ENCODE data around the gene INAFM1. TPM values are rescaled to one million over a fixed set of nuclear protein-coding genes. Genes with fewer than 3 reads are reported as not detected.

Gene INAFM1
- total RNA-seq, result 10 to 100 TPM; 18.7 to 19.9 TPM

DNA sequence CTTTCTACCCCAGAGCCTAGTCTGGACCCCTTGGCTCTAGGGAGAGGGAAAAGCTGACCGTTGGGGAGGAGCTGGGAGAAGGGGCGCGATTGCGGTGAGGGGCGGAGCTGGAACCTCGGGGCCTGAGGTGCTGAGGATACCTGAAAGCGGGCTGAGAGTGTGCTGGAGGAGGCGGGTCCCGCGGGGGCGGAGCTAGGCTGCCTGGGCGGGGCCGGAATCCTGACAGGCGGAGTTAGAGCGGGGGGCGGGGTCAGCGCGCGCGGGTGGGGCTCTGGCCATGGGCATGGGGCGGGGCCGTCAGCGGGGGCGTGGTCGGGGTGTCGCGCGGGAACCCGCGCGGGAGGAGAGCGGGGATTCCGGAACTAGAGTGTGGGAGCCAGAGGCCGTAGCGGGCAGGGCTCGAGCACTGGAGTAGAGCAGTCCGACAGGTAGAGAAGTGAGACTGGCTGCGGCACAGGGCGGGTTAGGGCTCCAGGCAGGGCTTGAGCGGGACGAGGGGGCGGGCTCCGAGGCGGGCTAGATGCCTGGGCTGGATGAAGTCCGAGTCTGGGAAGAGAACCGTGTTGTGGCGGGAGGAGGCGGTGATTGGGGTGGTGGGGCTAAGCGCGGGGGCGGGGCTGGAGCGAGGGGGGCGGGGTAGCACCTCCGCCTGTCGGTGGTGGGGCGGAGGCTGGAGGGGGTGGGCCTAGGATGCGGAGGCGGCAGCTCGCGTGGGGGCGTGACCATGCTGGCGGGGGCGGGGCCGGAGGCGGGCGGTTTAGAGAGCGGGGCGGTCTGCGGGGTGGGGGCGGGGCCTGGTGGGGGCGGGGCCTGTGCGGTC is at the start of gene INAFM1:
Gene INAFM1 (plus strand): TSS at position 815 of the 820 bp plus-strand sequence. CDS start 35 bp downstream, outside the sequence.
- peak; percentile 100 for DNase-seq
- no peaks in the 10 kb centered on the region for H3K9me3 Mint-ChIP-seq
- no peaks in the 10 kb centered on the region for H3K27me3 Mint-ChIP-seq (ENCODE audit: low read depth)
- H3K4me3 Mint-ChIP-seq, result peak within 1 kb of the TSS; percentile 96
- peak within 1 kb of the TSS; percentile 97 for H3K27ac Mint-ChIP-seq
- intact Hi-C loops (cut with micrococcal nuclease), result loop anchor here (1.0 kb wide), 4 partner anchors 17 to 88 kb away; partner anchors contain the start of gene DHX34
- H3K4me1 Mint-ChIP-seq (ENCODE audit: low read depth), result peaks cover 22% of the 10 kb centered on the region
- CTCF ChIA-PET, result interaction anchor here (0.7 to 3.6 kb wide), 7 partner anchors 11 to 242 kb away, joined by 3 to 16 read pairs (median 5); partner anchors contain the start of gene DHX34
- H3K36me3 Mint-ChIP-seq (ENCODE audit: low read depth), result peaks cover 17% of the 10 kb centered on the region

DNA sequence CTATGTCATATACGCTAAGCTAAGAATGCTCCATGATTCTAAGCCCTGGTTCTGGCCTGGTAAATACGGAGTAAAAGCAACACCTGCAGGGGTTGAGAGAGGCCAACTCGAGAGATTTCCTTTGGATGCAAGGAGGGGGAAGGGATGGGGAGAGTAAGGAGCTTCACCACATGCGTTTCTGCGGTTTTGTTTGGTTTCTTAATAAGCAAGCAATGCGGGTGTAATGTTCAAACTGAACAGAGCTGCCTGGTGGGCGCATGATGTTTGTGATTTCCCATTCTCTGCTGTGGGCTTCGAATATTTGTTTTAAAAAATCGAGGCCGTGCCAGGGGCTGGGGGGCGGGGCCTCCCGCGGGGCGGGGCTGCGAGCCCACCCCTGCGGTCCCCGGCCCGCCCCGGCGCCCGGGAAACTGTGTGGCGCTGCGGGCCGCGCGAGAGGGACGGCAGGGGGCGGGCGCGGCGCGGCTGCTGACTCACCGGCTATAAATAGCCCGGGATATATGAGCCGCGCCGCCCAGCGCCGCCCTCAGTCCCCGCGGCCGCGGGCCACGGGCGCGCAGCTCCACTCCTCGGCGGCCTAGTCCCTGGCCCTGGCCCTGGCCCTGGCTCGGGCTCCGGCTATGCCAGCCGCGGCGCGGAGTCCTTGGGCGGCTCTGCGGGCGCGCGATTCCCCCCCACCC is 48.8 kb upstream of the INAFM1 start:
- intact Hi-C loops (cut with micrococcal nuclease), result loop anchor here (1.0 to 10.0 kb wide), 8 partner anchors 16 to 511 kb away; partner anchors contain the start of genes CCDC9, PRKD2, SAE1 and ZC3H4
- CTCF ChIA-PET, result interaction anchor here (0.6 to 4.9 kb wide), 12 partner anchors 11 to 76 kb away, joined by 3 to 49 read pairs (median 4); no protein-coding TSS in a partner anchor
- Mint-ChIP-seq H3K4me3 (peak overlapping the region; percentile 83), H3K4me1 (ENCODE audit: low read depth) (peaks cover 10% of the 10 kb centered on the region), H3K27ac (peak overlapping the region; percentile 67), H3K27me3 (ENCODE audit: low read depth) (no peaks in the 10 kb centered on the region), H3K9me3 (no peaks in the 10 kb centered on the region), H3K36me3 (ENCODE audit: low read depth) (peaks cover 14% of the 10 kb centered on the region)
- DNase-seq, result peak; percentile 83

DNA sequence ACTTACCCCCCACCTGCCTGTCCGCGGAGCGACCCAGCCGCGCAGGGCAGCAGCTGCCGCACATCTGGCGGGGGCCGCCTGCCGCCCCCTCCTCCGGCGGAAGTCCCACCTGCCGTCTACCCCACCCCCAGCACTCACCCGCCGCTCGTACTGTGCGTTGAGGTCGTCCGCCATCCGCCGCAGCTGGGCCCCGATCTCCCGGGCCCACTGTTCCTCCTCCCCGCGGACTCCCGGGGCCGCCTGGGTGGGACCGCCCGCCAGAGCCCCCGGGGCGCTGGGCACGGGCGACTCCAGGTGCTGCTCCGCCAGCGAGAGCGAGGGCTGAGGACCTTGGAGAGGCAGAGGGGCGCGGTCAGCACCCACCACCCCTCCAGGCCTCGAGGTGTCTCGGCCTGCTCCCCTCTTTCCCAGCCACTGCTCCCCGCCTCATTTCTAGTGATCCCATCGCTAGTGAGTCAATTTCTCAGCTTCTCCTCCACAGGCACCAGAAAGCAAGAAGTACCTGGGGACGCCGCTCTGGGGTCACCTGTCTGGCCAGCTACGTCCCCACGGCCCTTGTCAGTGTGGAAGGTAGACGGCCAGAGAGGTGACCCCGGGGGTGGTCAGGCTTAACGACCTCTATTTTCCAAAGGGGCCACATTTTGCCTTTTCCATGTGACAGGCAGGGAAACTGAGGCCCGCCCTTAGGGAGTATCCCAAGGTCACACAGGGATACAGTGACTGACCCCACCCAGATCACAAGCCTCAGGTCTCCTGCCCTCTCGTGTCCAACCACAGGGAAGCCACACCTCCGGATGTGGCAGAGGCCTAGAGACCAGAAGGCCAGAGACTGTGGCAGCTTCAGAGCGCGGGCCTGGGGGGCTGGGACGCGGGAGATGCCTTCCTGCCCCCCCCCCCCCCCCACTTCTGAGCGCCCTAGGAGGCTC is 48.0 kb upstream of the INAFM1 start:
- H3K4me1 Mint-ChIP-seq (ENCODE audit: low read depth), result peaks cover 15% of the 10 kb centered on the region
- peak; percentile 79 for DNase-seq
- peaks cover 18% of the 10 kb centered on the region for H3K36me3 Mint-ChIP-seq (ENCODE audit: low read depth)
- no peaks in the 10 kb centered on the region for H3K27me3 Mint-ChIP-seq (ENCODE audit: low read depth)
- H3K4me3 Mint-ChIP-seq, result peak overlapping the region; percentile 83
- intact Hi-C loops (cut with micrococcal nuclease), result loop anchor here (1.0 to 10.0 kb wide), 7 partner anchors 16 to 512 kb away; partner anchors contain the start of genes CCDC9, PRKD2 and SAE1
- H3K9me3 Mint-ChIP-seq, result no peaks in the 10 kb centered on the region
- H3K27ac Mint-ChIP-seq, result peak overlapping the region; percentile 90
- CTCF ChIA-PET, result interaction anchor here (0.7 to 4.9 kb wide), 4 partner anchors 12 to 68 kb away, joined by 3 to 49 read pairs (median 18); no protein-coding TSS in a partner anchor

DNA sequence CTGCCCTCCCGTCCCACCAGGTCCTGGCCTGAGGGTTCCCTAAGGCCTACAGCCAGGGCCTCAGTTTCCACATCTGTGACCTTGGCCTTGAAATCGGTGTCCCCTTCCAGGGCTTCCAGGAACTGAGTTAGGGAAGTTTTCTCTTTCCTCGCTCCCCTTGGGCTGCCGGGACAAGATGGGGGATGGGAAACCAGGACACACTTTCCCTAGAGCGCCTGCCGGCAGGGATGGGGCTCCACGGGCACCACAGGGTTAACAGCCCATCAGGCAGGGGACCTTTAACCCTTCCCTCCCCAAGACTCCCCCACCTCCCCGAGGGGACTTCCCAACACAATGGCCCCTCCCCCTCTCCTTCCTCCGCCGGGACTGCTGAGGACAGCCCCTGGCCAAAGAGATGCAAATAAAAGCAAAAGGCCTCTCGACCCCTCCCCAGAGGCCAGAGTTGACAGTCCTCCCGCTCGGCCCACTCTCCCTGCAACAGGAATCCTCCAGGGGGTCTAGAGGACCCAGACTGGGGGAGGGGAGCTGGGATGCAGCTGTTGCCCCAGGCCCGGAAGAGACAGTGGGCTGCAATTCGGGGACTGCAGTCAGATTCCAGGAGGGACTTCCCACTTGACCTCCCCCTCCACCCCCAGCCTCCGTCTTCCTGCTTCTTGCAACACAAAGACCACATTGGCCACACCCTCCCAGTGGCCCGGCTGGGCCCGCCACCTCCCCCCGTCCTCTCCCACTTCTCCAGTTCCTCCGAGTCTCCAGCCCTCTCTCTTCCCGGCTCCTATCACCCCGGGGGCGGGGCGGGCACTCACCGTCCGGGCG is 47.1 kb upstream of the INAFM1 start:
- DNase-seq, result peak; percentile 90
- peak overlapping the region; percentile 82 for H3K27ac Mint-ChIP-seq
- no peaks in the 10 kb centered on the region for H3K27me3 Mint-ChIP-seq (ENCODE audit: low read depth)
- H3K4me1 Mint-ChIP-seq (ENCODE audit: low read depth), result peaks cover 22% of the 10 kb centered on the region
- no peaks in the 10 kb centered on the region for H3K9me3 Mint-ChIP-seq
- H3K4me3 Mint-ChIP-seq, result peak overlapping the region; percentile 83
- CTCF ChIA-PET, result interaction anchor here (1.1 to 4.9 kb wide), 3 partner anchors 16 to 18 kb away, joined by 4 to 49 read pairs (median 33); no protein-coding TSS in a partner anchor
- peaks cover 17% of the 10 kb centered on the region for H3K36me3 Mint-ChIP-seq (ENCODE audit: low read depth)
- intact Hi-C loops (cut with micrococcal nuclease), result loop anchor here (2.0 to 10.0 kb wide), 3 partner anchors 69 to 513 kb away; partner anchors contain the start of genes PRKD2 and SAE1

DNA sequence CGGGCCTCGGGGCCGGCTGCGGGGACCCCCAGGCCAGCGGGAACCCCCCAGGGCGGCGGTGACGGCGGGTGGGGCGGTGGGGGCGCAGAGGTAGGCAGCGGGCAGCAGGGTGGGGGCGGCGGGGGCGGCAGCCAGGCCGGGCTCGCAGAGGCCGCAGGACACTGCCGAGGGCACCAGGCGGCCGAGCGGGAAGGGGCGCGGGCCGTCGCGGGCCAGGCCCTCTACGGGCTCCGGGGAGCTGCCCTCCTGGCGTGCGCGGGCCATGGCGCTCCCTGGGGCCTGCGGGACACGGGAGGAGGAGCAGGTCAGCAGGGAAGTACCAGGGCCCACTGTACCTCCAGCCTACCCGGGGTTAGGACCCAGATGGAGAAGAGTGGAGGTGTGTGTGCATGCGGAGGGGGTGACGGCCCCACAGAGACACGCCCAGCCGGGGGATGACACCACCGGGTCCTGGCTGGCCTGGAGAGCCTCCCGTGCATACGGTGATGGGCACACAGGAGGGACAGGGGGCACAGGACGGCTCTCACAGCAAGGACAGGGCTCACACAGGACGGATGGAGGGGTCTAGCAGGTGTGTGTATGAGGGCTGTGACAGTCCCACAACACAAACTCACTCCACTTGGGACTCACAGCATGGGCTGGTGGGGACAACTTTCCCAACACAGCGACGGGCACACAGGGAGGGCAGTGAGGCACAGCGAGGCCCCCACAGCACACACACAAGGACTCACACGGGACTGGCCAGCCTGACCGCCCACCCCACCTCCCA is 46.3 kb upstream of the INAFM1 start:
- peaks cover 27% of the 10 kb centered on the region for H3K4me1 Mint-ChIP-seq (ENCODE audit: low read depth)
- DNase-seq, result peak; percentile 72
- CTCF ChIA-PET, result interaction anchor here (1.1 kb wide), 1 partner anchor 18 kb away, joined by 4 read pairs; no protein-coding TSS in a partner anchor
- H3K27ac Mint-ChIP-seq, result no peak overlapping the region
- peak overlapping the region; percentile 83 for H3K4me3 Mint-ChIP-seq
- H3K9me3 Mint-ChIP-seq, result no peaks in the 10 kb centered on the region
- H3K27me3 Mint-ChIP-seq (ENCODE audit: low read depth), result no peaks in the 10 kb centered on the region
- intact Hi-C loops (cut with micrococcal nuclease), result loop anchor here (5.0 to 10.0 kb wide), 2 partner anchors 96 to 514 kb away; partner anchors contain the start of genes PRKD2 and SAE1
- peaks cover 17% of the 10 kb centered on the region for H3K36me3 Mint-ChIP-seq (ENCODE audit: low read depth)

DNA sequence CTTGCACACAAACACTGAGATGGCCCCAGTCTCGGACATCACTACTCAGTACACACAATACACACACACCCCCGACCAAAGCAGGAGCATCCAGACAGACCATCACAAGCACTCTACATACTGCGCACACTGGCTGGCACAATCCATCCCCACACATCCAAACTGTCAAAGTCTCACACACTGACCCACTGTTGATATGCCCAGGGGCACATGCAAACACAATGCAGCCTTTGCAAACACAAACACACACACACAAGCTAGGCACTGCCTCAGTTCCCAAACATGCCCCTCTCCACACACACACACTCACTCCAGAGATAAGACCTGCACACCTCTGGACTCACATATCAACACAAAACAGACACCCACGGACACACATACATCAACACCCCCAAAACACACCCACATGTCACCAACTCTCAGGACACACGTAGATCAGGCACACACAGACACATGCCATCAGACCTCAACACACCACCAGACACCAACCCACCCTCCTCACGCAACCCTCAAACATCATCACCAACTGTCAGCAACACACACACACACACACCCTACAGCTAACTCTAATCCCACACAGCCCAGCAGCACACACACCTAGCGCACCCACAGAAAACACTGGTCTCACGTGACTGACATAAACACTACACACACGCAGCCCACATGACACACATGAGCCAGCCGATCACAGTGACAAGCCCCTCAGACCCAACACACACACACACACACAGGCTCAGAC is 45.6 kb upstream of the INAFM1 start:
- Mint-ChIP-seq H3K27me3 (ENCODE audit: low read depth) (no peaks in the 10 kb centered on the region), H3K9me3 (no peaks in the 10 kb centered on the region), H3K36me3 (ENCODE audit: low read depth) (peaks cover 17% of the 10 kb centered on the region), H3K4me3 (no peak overlapping the region), H3K27ac (no peak overlapping the region), H3K4me1 (ENCODE audit: low read depth) (peaks cover 27% of the 10 kb centered on the region)
- intact Hi-C loops (cut with micrococcal nuclease), result loop anchor here (1.0 to 10.0 kb wide), 3 partner anchors 80 to 514 kb away; partner anchors contain the start of genes PRKD2 and SAE1
- peak; percentile 44 for DNase-seq
- CTCF ChIA-PET, result interaction anchor here (1.5 kb wide), 1 partner anchor 15 kb away, joined by 9 read pairs; no protein-coding TSS in a partner anchor

DNA sequence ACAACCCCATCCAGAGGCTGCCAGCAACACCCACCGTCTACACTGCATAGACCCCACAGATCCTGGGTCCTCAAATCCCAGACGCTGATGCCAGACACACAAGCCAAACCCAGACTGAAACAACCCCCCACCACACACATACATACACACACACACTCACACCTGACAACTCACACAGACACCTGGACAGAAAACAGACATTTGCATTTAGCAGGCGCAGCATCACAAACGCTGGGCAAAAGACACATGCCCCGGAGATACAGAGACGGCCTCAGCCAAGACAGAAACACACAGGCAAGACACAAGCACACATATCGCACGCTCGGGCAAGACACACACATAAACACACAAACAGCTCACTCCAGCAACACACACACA is 45.0 kb upstream of the INAFM1 start:
- H3K27ac Mint-ChIP-seq, result no peak overlapping the region
- CTCF ChIA-PET, result interaction anchor here (1.5 kb wide), 1 partner anchor 15 kb away, joined by 9 read pairs; no protein-coding TSS in a partner anchor
- DNase-seq, result no peak
- H3K27me3 Mint-ChIP-seq (ENCODE audit: low read depth), result no peaks in the 10 kb centered on the region
- intact Hi-C loops (cut with micrococcal nuclease), result loop anchor here (1.0 to 10.0 kb wide), 3 partner anchors 80 to 515 kb away; partner anchors contain the start of genes PRKD2 and SAE1
- H3K4me1 Mint-ChIP-seq (ENCODE audit: low read depth), result peaks cover 27% of the 10 kb centered on the region
- H3K4me3 Mint-ChIP-seq, result no peak overlapping the region
- H3K36me3 Mint-ChIP-seq (ENCODE audit: low read depth), result peaks cover 17% of the 10 kb centered on the region
- no peaks in the 10 kb centered on the region for H3K9me3 Mint-ChIP-seq

DNA sequence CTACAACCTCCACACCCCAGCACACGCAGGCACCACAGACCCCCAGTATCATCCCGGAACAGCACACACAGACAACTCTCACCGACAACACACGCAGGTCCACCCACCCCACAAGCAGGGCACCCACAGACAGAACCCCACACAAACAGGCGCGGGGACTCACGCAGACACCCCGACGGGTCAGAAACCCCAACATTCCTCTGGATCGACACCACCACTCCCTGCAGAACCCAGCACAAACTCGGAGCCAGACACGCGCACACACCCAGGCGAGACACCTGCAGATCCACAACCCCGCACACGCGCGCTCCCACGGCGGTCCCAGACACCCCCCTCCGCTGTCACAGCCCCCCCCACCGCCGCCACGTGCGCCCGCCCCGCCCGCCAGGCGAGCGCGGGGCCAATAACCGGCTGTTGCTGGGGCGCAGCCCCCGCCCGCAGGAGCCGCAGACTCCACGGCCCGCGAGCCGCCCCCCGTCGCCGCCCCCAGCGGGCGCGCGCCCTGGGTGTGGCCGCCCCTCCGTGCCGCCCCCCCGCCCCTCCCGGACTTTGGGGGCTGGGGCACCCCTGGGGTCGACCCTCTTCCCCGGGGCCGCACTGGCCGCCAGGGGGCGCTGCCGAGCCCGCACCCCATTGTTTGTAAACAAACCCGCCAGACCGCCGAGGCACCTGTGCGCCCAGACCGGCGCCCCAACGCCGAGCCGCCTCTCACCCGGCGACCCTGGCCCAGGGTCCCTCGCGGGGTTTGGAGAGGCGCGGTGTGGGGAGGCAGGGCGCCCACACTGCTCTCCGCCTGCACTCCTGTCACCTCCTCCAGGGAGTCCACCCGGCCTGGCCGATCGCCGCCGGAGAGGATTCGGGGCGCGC is 44.4 kb upstream of the INAFM1 start:
- CTCF ChIA-PET, result interaction anchor here (1.5 kb wide), 1 partner anchor 14 kb away, joined by 9 read pairs; no protein-coding TSS in a partner anchor
- intact Hi-C loops (cut with micrococcal nuclease), result no loop called here
- peaks cover 16% of the 10 kb centered on the region for H3K36me3 Mint-ChIP-seq (ENCODE audit: low read depth)
- H3K4me1 Mint-ChIP-seq (ENCODE audit: low read depth), result peaks cover 27% of the 10 kb centered on the region
- no peak overlapping the region for H3K27ac Mint-ChIP-seq
- H3K27me3 Mint-ChIP-seq (ENCODE audit: low read depth), result no peaks in the 10 kb centered on the region
- DNase-seq, result peak; percentile 81
- peak overlapping the region; percentile 54 for H3K4me3 Mint-ChIP-seq
- H3K9me3 Mint-ChIP-seq, result no peaks in the 10 kb centered on the region

DNA sequence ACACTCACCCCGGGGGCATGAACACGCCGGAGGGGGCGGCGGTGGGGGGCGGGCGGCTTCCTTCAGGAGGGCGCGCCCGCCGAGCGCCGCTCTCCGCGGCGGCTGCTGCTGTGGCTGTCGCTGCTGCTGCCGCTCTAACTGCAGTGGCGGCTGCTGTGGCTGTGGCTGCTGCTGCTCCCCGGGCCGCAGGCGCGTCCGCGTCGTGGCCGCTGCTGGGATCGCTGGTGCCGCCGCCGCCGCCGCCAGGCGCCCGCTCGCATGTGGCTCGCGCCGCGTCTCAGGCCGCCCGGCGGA is 43.8 kb upstream of the INAFM1 start, which contains the start of gene BBC3:
Gene BBC3 (minus strand): TSS at position 279 of the 294 bp plus-strand sequence. CDS start 2,768 bp downstream, outside the sequence.
- Mint-ChIP-seq H3K9me3 (no peaks in the 10 kb centered on the region), H3K4me3 (peak within 1 kb of the TSS; percentile 77), H3K27ac (peak within 1 kb of the TSS; percentile 87), H3K36me3 (ENCODE audit: low read depth) (peaks cover 11% of the 10 kb centered on the region), H3K27me3 (ENCODE audit: low read depth) (no peaks in the 10 kb centered on the region), H3K4me1 (ENCODE audit: low read depth) (peaks cover 22% of the 10 kb centered on the region)
- intact Hi-C loops (cut with micrococcal nuclease), result loop anchor here (1.0 kb wide), 1 partner anchor 45 kb away; no protein-coding TSS in a partner anchor
- CTCF ChIA-PET, result no interaction called here
- DNase-seq, result no peak

Measured in activated naive CD4-positive, alpha-beta T cell treated with anti-CD3 and anti-CD28 coated beads for 36 hours (primary cell).